ENCODE measurements around the gene TICRR. TPM values are rescaled to one million over a fixed set of nuclear protein-coding genes. Genes with fewer than 3 reads are reported as not detected.

Gene TICRR
- total and polyA plus RNA-seq, 2 of the 13 experiments (the other 11 are each of a cell fraction or from before 2014, with no cell fraction given), result 4.1 to 14.3 TPM

DNA sequence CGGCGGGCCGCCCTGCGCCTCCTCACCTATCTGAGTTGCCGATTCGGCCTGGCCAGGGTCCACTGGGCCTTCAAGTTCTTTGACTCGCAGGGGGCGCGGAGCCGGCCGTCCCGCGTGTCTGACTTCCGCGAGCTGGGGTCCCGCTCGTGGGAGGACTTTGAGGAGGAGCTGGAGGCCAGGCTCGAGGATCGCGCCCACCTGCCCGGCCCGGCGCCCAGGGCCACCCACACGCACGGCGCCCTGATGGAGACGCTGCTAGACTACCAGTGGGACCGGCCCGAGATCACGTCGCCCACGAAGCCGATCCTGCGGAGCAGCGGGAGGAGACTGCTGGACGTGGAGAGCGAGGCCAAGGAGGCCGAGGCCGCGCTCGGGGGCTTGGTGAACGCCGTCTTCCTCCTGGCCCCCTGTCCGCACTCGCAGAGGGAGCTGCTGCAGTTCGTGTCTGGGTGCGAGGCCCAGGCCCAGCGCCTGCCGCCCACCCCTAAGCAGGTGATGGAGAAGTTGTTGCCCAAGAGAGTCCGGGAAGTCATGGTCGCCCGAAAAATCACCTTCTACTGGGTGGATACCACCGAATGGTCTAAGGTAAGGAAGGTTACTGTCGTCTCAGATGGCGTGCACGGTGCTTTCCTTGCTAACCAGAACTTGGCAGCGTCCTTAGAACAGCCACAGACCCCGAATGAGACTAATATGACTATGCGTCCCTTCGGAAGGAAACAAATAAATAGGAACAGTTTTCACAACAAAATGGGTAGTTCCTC, 567 bp downstream of the TICRR start (continued):
- TF ChIP-seq, protein P1, sequence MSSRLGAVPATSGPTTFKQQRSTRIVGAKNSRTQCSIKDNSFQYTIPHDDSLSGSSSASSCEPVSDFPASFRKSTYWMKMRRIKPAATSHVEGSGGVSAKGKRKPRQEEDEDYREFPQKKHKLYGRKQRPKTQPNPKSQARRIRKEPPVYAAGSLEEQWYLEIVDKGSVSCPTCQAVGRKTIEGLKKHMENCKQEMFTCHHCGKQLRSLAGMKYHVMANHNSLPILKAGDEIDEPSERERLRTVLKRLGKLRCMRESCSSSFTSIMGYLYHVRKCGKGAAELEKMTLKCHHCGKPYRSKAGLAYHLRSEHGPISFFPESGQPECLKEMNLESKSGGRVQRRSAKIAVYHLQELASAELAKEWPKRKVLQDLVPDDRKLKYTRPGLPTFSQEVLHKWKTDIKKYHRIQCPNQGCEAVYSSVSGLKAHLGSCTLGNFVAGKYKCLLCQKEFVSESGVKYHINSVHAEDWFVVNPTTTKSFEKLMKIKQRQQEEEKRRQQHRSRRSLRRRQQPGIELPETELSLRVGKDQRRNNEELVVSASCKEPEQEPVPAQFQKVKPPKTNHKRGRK (CRISPR knock-in tag; IDR thresholded peaks at IDR 0.05), result no peak
- TF ChIP-seq, protein P2, sequence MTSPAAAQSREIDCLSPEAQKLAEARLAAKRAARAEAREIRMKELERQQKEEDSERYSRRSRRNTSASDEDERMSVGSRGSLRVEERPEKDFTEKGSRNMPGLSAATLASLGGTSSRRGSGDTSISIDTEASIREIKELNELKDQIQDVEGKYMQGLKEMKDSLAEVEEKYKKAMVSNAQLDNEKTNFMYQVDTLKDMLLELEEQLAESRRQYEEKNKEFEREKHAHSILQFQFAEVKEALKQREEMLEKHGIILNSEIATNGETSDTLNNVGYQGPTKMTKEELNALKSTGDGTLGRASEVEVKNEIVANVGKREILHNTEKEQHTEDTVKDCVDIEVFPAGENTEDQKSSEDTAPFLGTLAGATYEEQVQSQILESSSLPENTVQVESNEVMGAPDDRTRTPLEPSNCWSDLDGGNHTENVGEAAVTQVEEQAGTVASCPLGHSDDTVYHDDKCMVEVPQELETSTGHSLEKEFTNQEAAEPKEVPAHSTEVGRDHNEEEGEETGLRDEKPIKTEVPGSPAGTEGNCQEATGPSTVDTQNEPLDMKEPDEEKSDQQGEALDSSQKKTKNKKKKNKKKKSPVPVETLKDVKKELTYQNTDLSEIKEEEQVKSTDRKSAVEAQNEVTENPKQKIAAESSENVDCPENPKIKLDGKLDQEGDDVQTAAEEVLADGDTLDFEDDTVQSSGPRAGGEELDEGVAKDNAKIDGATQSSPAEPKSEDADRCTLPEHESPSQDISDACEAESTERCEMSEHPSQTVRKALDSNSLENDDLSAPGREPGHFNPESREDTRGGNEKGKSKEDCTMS (CRISPR knock-in tag; conservative IDR thresholded peaks at IDR 0.05), result no peak
- TF ChIP-seq KDM4B (CRISPR knock-in tag; IDR thresholded peaks at IDR 0.05) (no peak), ZNF598 (CRISPR knock-in tag; IDR thresholded peaks at IDR 0.05; ENCODE audit: borderline replicate concordance) (no peak), ZNF619 (CRISPR knock-in tag; IDR thresholded peaks at IDR 0.05) (0 out of 2 replicates have a peak, but pooled peaks have one; percentile 9), SNAPC4 (CRISPR knock-in tag; IDR thresholded peaks at IDR 0.05) (no peak), PCBP2 (optimal IDR thresholded peaks at IDR 0.05; ENCODE audit: low read depth, low read length, poor library complexity, severe bottlenecking) (no peak), SPEN (CRISPR knock-in tag; IDR thresholded peaks at IDR 0.05; ENCODE audit: low read depth) (0 out of 2 replicates have a peak, but pooled peaks have one; percentile 18), ZSCAN29 (CRISPR knock-in tag; conservative IDR thresholded peaks at IDR 0.05) (0 out of 2 replicates have a peak, but pooled peaks have one; percentile 36), THAP11 (CRISPR knock-in tag; IDR thresholded peaks at IDR 0.05) (no peak), ATM (IDR thresholded peaks at IDR 0.05; ENCODE audit: borderline replicate concordance) (no peak), ZEB1 (IDR thresholded peaks at IDR 0.05; ENCODE audit: insufficient replicate concordance, low read depth) (no peak), ZNF503 (CRISPR knock-in tag; IDR thresholded peaks at IDR 0.05) (no peak)
- TF ChIP-seq, protein P3, sequence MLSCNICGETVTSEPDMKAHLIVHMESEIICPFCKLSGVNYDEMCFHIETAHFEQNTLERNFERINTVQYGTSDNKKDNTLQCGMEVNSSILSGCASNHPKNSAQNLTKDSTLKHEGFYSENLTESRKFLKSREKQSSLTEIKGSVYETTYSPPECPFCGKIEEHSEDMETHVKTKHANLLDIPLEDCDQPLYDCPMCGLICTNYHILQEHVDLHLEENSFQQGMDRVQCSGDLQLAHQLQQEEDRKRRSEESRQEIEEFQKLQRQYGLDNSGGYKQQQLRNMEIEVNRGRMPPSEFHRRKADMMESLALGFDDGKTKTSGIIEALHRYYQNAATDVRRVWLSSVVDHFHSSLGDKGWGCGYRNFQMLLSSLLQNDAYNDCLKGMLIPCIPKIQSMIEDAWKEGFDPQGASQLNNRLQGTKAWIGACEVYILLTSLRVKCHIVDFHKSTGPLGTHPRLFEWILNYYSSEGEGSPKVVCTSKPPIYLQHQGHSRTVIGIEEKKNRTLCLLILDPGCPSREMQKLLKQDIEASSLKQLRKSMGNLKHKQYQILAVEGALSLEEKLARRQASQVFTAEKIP (CRISPR knock-in tag; IDR thresholded peaks at IDR 0.05; ENCODE audit: borderline replicate concordance), result no peak
